Adipocyte (in vitro differentiated cells): Measurements from ENCODE around the gene TLDC2.
"Not testable (repeated sequence)": the region's sequence is repeated elsewhere in the genome, so short reads cannot be mapped to it uniquely, and the experiment has no call there.

Experiments
- DNase-seq: peaks from one replicate; pipeline ENCODE4 v3.0.0-alpha.2; 2015; ENCODE audit warnings: low read depth
- H3K27me3 ChIP-seq: replicated peaks from 2 replicates; pipeline ENCODE4 v1.7.0; 2013; ENCODE audit warnings: mild to moderate bottlenecking, low read length, moderate library complexity; ENCODE audit not compliant: control insufficient read depth, insufficient read depth
- H3K36me3 ChIP-seq: 2 replicates; pipeline ENCODE4 v1.7.0; 2013; ENCODE audit warnings: low read length, mild to moderate bottlenecking, moderate library complexity; ENCODE audit not compliant: control insufficient read depth, insufficient read depth, severe bottlenecking
- H3K4me1 ChIP-seq: 2 replicates; pipeline ENCODE4 v1.7.0; 2013; ENCODE audit warnings: mild to moderate bottlenecking, low read length, moderate library complexity; ENCODE audit not compliant: control insufficient read depth, insufficient read depth
- H3K4me3 ChIP-seq: 2 replicates; pipeline ENCODE4 v1.7.0; 2013; ENCODE audit warnings: mild to moderate bottlenecking, low read length, moderate library complexity
- H3K9ac ChIP-seq: 2 replicates; pipeline ENCODE4 v1.7.0; 2013; ENCODE audit warnings: mild to moderate bottlenecking, low read length, moderate library complexity
- H3K9me3 ChIP-seq: 2 replicates; pipeline ENCODE4 v1.7.0; 2013; ENCODE audit warnings: mild to moderate bottlenecking, low read length, moderate library complexity; ENCODE audit not compliant: control insufficient read depth

Gene TLDC2

DNA sequence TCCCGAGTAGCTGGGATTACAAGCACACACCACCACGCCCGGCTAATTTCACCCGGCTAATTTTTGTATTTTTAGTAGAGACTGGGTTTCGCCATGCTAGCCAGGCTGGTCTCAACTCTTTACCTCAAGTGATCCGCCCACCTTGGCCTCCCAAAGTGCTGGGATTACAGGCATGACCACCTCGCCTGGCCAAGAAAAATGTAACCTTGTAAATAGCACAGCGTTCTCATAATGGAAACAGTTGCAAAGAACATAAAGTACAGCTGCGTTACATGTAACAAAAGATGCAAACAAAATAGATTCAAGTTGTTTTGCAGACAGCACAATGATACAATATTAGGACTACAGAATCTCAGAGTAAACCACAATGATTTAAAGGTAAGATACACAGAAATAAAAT is 14.6 kb downstream of the TLDC2 start:
- H3K9me3 ChIP-seq, result no peaks in the 10 kb centered on the region
- H3K36me3 ChIP-seq, result peaks cover 61% of the 10 kb centered on the region
- no peak overlapping the region for H3K9ac ChIP-seq
- no peaks in the 10 kb centered on the region for H3K27me3 ChIP-seq
- peaks cover 9% of the 10 kb centered on the region for H3K4me1 ChIP-seq
- H3K4me3 ChIP-seq, result no peak overlapping the region
- no peak for DNase-seq

GRCh38 chr20:36891211-36891610 is 15.3 kb downstream of the TLDC2 start:
- Histone ChIP-seq H3K9ac (no peak overlapping the region), H3K27me3 (no peaks in the 10 kb centered on the region), H3K4me1 (peaks cover 9% of the 10 kb centered on the region), H3K36me3 (peaks cover 68% of the 10 kb centered on the region), H3K4me3 (no peak overlapping the region), H3K9me3 (no peaks in the 10 kb centered on the region)
- no peak for DNase-seq

GRCh38 chr20:36893801-36894200 is 17.9 kb downstream of the TLDC2 start:
- H3K9ac ChIP-seq, result no peak overlapping the region
- H3K27me3 ChIP-seq, result no peaks in the 10 kb centered on the region
- peaks cover 91% of the 10 kb centered on the region for H3K36me3 ChIP-seq
- DNase-seq, result no peak
- no peaks in the 10 kb centered on the region for H3K9me3 ChIP-seq
- H3K4me3 ChIP-seq, result no peak overlapping the region
- peaks cover under 1% of the 10 kb centered on the region for H3K4me1 ChIP-seq

DNA sequence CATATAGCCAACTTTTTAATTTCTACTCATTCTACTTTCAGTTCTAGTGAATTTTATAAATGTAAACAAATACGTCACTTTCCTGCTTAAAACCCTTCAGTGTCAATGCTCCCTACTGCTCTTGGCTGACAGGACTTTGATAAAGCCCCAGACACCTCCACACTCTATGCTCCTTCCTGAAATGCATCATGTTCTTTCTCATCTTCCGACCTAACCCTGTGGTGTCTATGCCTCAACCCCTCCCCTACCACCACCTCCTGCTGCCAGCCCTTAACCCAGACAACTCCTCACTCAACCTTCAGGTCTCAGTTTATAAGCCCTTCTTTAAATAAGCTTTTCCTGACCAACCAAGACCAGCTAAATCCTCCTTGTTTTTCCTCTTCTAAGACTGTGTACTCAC is 19.1 kb downstream of the TLDC2 start:
- Histone ChIP-seq H3K4me1 (peaks cover 9% of the 10 kb centered on the region), H3K9ac (no peak overlapping the region), H3K36me3 (peaks cover 80% of the 10 kb centered on the region), H3K9me3 (no peaks in the 10 kb centered on the region), H3K27me3 (no peaks in the 10 kb centered on the region), H3K4me3 (no peak overlapping the region)
- no peak for DNase-seq

DNA sequence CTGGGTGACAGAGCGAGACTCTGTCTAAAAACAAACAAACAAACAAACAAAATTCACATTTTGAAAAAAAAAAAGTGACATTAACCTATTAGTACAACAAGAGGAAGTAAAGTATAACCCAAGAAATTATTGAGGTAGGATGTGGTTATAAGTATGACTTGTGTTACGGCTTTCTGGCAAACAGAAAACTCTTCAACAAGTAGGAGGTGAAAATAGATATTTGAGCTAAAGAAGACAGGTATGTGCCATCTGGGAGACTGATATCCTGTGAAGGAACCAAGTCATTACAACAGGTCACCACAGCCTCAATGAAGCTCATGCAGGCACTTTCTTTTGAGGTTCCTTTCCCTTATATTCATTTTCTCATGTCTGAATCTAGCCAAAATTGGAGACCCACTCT is 28.8 kb downstream of the TLDC2 start:
- Histone ChIP-seq H3K9me3 (no peaks in the 10 kb centered on the region), H3K4me3 (no peak overlapping the region), H3K36me3 (peaks cover 86% of the 10 kb centered on the region), H3K27me3 (no peaks in the 10 kb centered on the region), H3K4me1 (peaks cover under 1% of the 10 kb centered on the region), H3K9ac (no peak overlapping the region)
- no peak for DNase-seq

DNA sequence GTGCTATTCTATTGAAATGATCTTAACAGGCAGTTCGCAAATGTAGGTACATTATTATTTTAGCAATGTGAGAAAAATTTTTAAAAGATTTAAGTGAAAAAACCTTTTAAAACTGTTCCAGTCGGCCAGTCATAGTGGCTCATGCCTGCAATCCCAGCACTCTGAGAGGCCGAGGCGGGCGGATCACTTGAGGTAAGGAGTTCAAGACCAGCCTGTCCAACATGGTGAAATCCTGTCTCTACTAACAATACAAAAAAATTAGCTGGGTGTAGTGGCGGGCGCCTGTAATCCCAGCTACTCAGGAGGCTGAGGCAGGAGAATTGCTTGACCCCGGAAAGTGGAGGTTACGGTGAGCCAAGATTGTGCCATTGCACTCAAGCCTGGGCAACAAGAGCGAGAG is 29.6 kb downstream of the TLDC2 start:
- not testable (repeated sequence) for H3K9me3 ChIP-seq, H3K9ac ChIP-seq, DNase-seq, H3K4me1 ChIP-seq, H3K27me3 ChIP-seq, H3K4me3 ChIP-seq
- H3K36me3 ChIP-seq, result peaks cover 94% of the 10 kb centered on the region

GRCh38 chr20:36906086-36906485 is 30.1 kb downstream of the TLDC2 start:
- not testable (repeated sequence) for H3K9ac ChIP-seq, H3K4me1 ChIP-seq
- peaks cover 95% of the 10 kb centered on the region for H3K36me3 ChIP-seq

GRCh38 chr20:36908603-36909002 is 32.7 kb downstream of the TLDC2 start:
- Histone ChIP-seq H3K4me3 (no peak overlapping the region), H3K4me1 (no peaks in the 10 kb centered on the region), H3K36me3 (peaks cover 90% of the 10 kb centered on the region), H3K9ac (no peak overlapping the region), H3K9me3 (no peaks in the 10 kb centered on the region), H3K27me3 (no peaks in the 10 kb centered on the region)
- DNase-seq, result no peak

More at GRCh38 chr20:36906086-36906485, 30.1 kb downstream of the TLDC2 start:
- DNase-seq, H3K27me3 ChIP-seq, H3K4me3 ChIP-seq, H3K9me3 ChIP-seq: not testable (repeated sequence)

DNA sequence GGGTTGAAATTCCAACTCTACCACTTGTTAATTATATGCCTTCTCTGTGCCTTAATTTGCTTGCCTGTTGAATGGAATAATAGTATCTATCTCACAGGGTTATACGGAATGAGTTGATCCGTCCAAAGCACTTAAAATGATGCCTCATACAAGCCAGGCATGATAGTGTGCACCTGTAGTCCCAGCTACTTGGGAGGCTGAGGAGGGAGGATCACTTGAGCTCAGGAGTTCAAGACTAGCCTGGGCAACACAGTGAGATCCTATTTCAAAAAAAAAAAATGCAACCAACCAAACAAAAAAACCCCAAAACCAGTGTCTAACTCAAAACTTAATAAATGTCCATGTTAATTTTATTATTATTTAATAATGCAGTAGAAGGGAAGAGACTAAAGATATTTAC is 40.3 kb downstream of the TLDC2 start:
- no peak overlapping the region for H3K9ac ChIP-seq
- no peaks in the 10 kb centered on the region for H3K27me3 ChIP-seq
- no peak for DNase-seq
- H3K4me1 ChIP-seq, result peaks cover 3% of the 10 kb centered on the region
- no peak overlapping the region for H3K4me3 ChIP-seq
- no peaks in the 10 kb centered on the region for H3K9me3 ChIP-seq
- H3K36me3 ChIP-seq, result peaks cover 85% of the 10 kb centered on the region

GRCh38 chr20:36917240-36917639 is 41.3 kb downstream of the TLDC2 start:
- H3K27me3 ChIP-seq, result no peaks in the 10 kb centered on the region

DNA sequence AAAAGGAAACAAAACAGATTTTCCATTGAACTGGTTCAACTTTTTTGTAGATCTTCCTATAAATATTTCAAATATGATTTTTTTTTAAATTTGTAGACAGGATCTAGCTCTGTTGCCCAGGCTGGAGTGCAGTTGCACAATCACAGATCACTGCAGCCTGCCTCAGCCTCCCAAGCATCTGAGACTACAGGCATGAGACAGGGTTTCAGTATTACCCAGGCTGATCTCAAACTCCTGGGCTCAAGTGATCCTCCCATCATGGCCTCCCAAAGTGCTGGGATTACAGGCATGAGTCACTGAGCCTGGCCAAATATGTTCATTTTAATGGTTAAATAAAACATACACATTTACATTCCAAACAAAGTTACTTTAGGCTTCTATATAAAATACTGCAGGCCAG is 42.0 kb downstream of the TLDC2 start:
- Histone ChIP-seq H3K4me1 (peaks cover 9% of the 10 kb centered on the region), H3K4me3 (no peak overlapping the region), H3K9ac (no peak overlapping the region), H3K9me3 (no peaks in the 10 kb centered on the region), H3K27me3 (no peaks in the 10 kb centered on the region), H3K36me3 (peaks cover 82% of the 10 kb centered on the region)
- no peak for DNase-seq

More at GRCh38 chr20:36917240-36917639, 41.3 kb downstream of the TLDC2 start:
- DNase-seq, result no peak
- Histone ChIP-seq H3K36me3 (peaks cover 82% of the 10 kb centered on the region), H3K4me1 (peaks cover 6% of the 10 kb centered on the region), H3K9me3 (no peaks in the 10 kb centered on the region), H3K9ac (no peak overlapping the region), H3K4me3 (no peak overlapping the region)

DNA sequence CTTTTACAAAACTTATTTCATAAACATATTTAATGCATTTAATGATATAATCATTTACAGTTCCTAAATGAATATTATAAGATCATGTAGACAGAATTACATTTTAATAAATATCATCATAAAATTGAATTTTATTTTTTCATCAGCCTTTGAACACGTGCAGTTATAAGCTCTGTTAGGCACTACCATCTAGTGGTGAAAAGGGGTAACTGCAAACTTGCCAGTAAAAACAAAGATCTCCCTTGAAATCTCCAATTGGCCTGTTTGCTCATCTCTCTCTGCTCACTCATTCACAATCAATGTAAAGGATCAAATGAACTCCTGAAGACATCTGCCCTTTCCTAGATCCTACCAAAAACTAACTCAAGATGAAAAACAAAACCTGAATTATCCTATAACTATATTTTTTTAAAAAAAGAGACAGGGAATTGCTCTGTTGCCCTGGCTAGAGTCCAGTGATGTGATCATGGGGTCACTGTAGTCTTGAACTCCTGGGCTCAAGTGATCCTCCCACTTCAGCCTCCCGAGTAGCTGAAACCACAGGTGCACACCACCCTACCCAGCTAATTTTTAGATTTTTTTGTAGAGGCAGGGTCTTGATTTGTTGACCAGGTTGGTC is 43.9 kb downstream of the TLDC2 start:
- Histone ChIP-seq H3K9me3 (no peaks in the 10 kb centered on the region), H3K36me3 (peaks cover 86% of the 10 kb centered on the region), H3K9ac (peak overlapping the region; percentile 13), H3K4me1 (peaks cover 19% of the 10 kb centered on the region), H3K4me3 (no peak overlapping the region), H3K27me3 (no peaks in the 10 kb centered on the region)
- peak; percentile 87 for DNase-seq
